Aorta (tissue), 5 donors: Measurements from ENCODE around the gene OMP. TPM values are rescaled to one million over a fixed set of nuclear protein-coding genes. Genes with fewer than 3 reads are reported as not detected.

Source experiments
- ATAC-seq: fragments of 200-7000 bp; cut with Tn5 transposase; one replicate; pipeline ENCODE4 v1.9.1; 2022; ENCODE audit warnings: moderate library complexity; ENCODE audit not compliant: low FRiP score
- DNase-seq, 2 donors: peaks; one replicate each; pipeline ENCODE4 v3.0.0-alpha.2; 2020
- H3K27ac ChIP-seq, 2 donors: one replicate each; pipeline ENCODE4 v1.5.1; 2013; ENCODE audit warnings: low read length in 2 of 2, mild to moderate bottlenecking in 2 of 2, moderate library complexity in 2 of 2, control low read depth in 1 of 2, inconsistent platforms in 1 of 2, low read depth in 1 of 2
- H3K27me3 ChIP-seq, 2 donors: one replicate each; pipeline ENCODE4 v1.6.1; 2013; ENCODE audit warnings: control low read depth in 1 of 2, low read length in 1 of 2, mild to moderate bottlenecking in 1 of 2, moderate library complexity in 1 of 2; ENCODE audit not compliant: insufficient read depth in 2 of 2, control insufficient read depth in 1 of 2
- H3K36me3 ChIP-seq, 2 donors: one replicate each; pipeline ENCODE4 v1.6.1; 2013; ENCODE audit warnings: control low read depth in 1 of 2, low read length in 1 of 2, mild to moderate bottlenecking in 1 of 2; ENCODE audit not compliant: insufficient read depth in 2 of 2, control insufficient read depth in 1 of 2
- H3K4me1 ChIP-seq, 2 donors: one replicate each; pipeline ENCODE4 v1.6.1; 2013; ENCODE audit warnings: low read length in 2 of 2, control low read depth in 1 of 2, mild to moderate bottlenecking in 1 of 2, moderate library complexity in 1 of 2; ENCODE audit not compliant: insufficient read depth in 2 of 2, control insufficient read depth in 1 of 2
- H3K4me3 ChIP-seq, 2 donors: one replicate each; pipeline ENCODE4 v1.5.1; 2013; ENCODE audit warnings: low read length in 2 of 2, control low read depth in 1 of 2, mild to moderate bottlenecking in 1 of 2
- H3K9me3 ChIP-seq: one replicate; pipeline ENCODE4 v1.6.1; 2013; ENCODE audit warnings: mild to moderate bottlenecking, low read length; ENCODE audit not compliant: control insufficient read depth
- WGBS, 2 donors: extraction: QIAGEN DNeasy Blood & Tissue Kit; methylation state at CpG; one replicate each; pipeline ENCODE4 v1.1.7; 2013; 5-methylcytosine and 5-hydroxymethylcytosine counted together
- intact Hi-C, 2 donors: fragments of 100-400 bp; cut with DNase I; formaldehyde crosslinking; loops; one replicate each; pipeline versions ENCODE4 v1.14.2 to v1.15.0; 2022
- polyA plus RNA-seq, 2 donors: library from polyadenylated mRNA; stranded (reverse); fragments of 200-250 nt; gene quantifications; one replicate each; pipeline ENCODE4 v1.2.3, GENCODE V29; 2013
- total RNA-seq, 2 donors: library from RNA; stranded (reverse); fragmentation: NEBNext Ultra II Directional; extraction: Animal tissue kit (Norgen Biotek cat#: 25700); gene quantifications; one replicate each; pipeline ENCODE4 v1.2.1, GENCODE V29; 2021
- donor health status: healthy with polysubstance abuse.
- donor health status: Bipolar disorder and iron deficiency.
- donor health status: DM: no; HTN: no; CAD: no.
- donor health status: DM: no; HTN: no; CAD: no.
- donor health status: DM: yes; HTN: yes; CAD: no.

Gene OMP
- total and polyA plus RNA-seq, 4 donors, result 2.1 TPM; not detected in 3

DNA sequence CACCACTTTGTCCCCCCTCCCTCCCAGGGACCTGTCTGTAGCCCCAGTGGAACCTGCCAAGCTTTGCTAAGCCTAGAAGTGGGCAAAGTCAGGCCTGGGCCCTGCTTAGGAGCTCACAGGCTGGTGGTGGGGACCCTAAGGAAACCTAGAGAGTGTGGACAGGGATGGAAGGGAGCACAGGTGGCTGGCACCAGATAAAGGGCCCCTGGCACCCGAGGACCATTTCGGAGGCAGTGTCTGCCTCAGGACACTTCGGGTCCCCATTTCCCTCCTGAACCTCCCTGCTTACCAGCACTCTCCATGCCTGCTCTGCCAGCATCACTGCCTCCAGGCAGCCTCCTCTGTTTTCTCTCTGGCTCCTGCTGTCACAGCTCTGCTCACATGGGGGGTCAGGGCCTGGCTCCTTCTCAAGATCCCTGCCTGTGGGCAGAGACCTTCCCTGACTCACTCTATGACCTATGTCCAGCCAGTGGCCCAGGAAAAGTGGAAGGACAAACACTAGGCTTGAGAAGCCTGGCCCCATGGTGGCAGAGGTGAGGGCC is 13.6 kb upstream of the OMP start:
- H3K36me3 ChIP-seq, result no peaks in the 10 kb centered on the region
- no peaks in the 10 kb centered on the region for H3K9me3 ChIP-seq
- DNase-seq, result peak; percentile 29 to 58
- no peak for ATAC-seq
- WGBS, 2 donors, result 83 to 93% methylated on average over 3 of the region's 3 CpGs
- no peak overlapping the region for H3K4me3 ChIP-seq
- no peaks in the 10 kb centered on the region for H3K27me3 ChIP-seq
- intact Hi-C loops, result no loop called here
- H3K4me1 ChIP-seq, result no peaks in the 10 kb centered on the region
- H3K27ac ChIP-seq, result no peak overlapping the region

DNA sequence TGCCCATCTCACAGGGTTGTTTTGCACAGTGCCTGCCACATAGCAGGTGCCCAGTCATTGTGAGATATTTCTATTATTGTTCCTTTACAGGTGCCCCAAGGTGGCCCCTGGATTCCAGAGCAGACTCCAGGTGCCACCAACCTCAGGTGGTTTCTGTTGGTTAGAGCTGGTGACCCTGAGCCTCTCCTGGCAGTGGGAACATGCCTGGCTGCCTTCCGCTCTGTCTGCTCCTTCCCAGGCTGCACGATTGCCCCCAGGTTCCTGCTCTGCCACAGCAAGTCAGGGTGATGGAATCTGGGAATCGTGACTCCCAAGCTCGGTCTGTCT is 12.6 kb upstream of the OMP start:
- no peak for ATAC-seq
- WGBS, 2 donors, result 82 to 84% methylated on average over 4 of the region's 4 CpGs
- intact Hi-C loops, result loop anchor here in 1 of 2 donors (2.0 kb wide), 1 partner anchor 41 kb away; no protein-coding TSS in a partner anchor

DNA sequence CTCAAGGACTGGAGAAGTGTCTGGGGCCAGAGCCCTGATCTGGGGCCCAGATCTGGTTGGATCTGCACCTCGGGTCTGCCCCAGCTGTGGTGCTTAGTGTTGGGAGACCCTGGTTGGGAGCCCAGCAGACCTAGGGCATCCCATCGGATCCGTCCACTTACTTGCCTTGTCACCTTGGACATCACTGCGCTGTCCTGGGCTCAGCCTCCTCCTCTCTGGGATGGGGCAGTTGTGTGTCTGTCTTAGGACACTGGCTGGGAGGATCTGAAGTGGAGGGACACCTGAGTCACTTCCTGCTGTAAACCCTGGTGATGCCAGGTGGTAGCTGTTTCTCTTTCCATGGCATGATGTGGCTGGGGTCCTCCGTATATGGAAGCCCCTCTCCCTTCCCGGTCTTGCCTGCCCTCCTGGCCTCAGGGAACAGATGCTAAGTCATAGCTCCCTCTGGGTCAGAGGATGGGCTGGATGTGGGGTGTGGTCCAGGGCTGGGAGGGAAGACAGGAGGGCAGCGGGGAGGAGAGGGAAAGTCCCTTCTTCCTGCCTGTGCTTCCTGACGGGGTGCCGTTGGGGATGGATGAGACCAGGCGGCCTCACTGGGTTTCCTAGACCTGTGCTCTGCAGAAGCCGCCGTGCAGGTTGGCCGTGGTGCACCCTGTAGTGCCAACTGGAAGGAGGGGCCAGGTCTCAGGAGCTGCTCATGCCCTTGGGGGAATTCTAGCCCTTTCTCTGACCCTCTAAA is 12.1 kb upstream of the OMP start:
- peak; percentile 41 to 66 for DNase-seq
- intact Hi-C loops, result loop anchor here (1.0 to 2.0 kb wide), 2 partner anchors 42 to 43 kb away; no protein-coding TSS in a partner anchor

More for the DNA sequence above, 12.6 kb upstream of the OMP start:
- H3K36me3 ChIP-seq, result no peaks in the 10 kb centered on the region
- no peaks in the 10 kb centered on the region for H3K27me3 ChIP-seq
- H3K4me3 ChIP-seq, result no peak overlapping the region
- no peaks in the 10 kb centered on the region for H3K9me3 ChIP-seq
- peak; percentile 39 to 54 for DNase-seq
- H3K4me1 ChIP-seq, result no peaks in the 10 kb centered on the region
- H3K27ac ChIP-seq, result no peak overlapping the region

DNA sequence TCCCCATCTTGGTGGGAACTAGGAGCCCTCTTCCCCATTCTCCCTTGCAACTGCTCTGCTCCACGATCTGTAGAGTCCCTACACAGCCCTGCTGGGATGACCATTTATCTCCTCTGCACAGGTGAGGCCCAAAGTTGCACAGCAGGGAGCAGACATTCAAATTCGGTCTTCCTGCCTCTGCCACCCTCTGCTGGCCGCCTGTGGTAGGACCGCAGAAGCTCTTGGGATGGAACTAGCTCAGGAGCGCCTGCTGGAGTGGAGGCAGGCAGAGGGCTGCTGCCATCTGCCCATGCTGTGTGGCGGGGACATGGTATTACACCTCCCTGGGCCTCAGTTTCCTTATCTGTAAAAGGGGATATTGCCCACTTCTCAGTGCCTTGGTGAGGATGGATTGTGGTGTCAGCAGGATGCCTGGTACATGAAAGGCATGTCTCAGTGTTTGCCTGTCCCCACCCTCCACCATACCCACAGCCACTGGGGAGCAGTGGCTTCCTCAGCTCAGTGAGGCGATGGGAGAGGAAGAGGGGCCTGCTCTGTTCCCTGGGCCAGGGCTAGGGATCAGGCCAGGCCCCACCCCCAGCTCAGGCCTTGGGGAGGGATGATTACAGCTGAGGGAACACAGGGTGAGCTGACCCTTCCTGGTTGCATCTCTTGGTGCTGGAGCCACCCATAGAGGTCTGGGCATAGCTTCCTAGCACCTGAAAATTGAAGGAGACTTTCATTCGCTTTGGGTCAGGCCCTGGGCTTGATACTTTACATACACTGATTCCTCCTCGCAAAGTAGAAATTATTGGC is 11.3 kb upstream of the OMP start:
- H3K9me3 ChIP-seq, result no peaks in the 10 kb centered on the region
- no peaks in the 10 kb centered on the region for H3K4me1 ChIP-seq
- H3K27ac ChIP-seq, result no peak overlapping the region
- WGBS, 2 donors, result 34 to 35% methylated on average over 9 of the region's 9 CpGs
- DNase-seq, result peak; percentile 82 to 94
- no peaks in the 10 kb centered on the region for H3K27me3 ChIP-seq
- H3K4me3 ChIP-seq, result no peak overlapping the region
- no peaks in the 10 kb centered on the region for H3K36me3 ChIP-seq
- ATAC-seq, result peak; percentile 80
- intact Hi-C loops, result loop anchor here (1.0 to 2.0 kb wide), 2 partner anchors 43 to 44 kb away; no protein-coding TSS in a partner anchor

More for the DNA sequence above, 12.1 kb upstream of the OMP start:
- H3K9me3 ChIP-seq, result no peaks in the 10 kb centered on the region
- no peaks in the 10 kb centered on the region for H3K36me3 ChIP-seq
- H3K4me1 ChIP-seq, result no peaks in the 10 kb centered on the region
- H3K4me3 ChIP-seq, result no peak overlapping the region
- no peaks in the 10 kb centered on the region for H3K27me3 ChIP-seq
- 74% methylated on average over 12 to 13 of the region's 13 CpGs for WGBS, 2 donors
- ATAC-seq, result no peak
- no peak overlapping the region for H3K27ac ChIP-seq

DNA sequence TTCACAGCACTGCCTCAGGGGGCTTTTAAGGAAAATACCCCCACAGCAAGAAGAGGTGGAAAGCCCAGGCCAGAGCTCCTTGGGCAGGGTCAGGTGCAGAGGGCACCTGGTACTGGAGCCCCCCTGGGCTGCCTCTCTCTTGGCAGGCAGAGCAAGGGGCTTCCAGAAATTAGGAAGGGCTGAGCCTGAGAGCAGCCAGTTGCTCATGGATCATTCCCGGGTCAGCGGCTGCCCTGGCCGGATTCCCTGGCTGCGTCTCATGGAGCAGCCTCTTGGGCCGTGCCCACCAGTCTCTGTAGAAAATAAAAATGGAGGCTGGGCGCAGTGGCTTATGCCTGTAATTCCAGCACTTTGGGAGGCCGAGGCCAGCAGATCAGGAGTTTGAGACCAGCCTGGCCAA is 10.3 kb upstream of the OMP start:
- H3K27ac ChIP-seq, result no peak overlapping the region
- ATAC-seq, result no peak

DNA sequence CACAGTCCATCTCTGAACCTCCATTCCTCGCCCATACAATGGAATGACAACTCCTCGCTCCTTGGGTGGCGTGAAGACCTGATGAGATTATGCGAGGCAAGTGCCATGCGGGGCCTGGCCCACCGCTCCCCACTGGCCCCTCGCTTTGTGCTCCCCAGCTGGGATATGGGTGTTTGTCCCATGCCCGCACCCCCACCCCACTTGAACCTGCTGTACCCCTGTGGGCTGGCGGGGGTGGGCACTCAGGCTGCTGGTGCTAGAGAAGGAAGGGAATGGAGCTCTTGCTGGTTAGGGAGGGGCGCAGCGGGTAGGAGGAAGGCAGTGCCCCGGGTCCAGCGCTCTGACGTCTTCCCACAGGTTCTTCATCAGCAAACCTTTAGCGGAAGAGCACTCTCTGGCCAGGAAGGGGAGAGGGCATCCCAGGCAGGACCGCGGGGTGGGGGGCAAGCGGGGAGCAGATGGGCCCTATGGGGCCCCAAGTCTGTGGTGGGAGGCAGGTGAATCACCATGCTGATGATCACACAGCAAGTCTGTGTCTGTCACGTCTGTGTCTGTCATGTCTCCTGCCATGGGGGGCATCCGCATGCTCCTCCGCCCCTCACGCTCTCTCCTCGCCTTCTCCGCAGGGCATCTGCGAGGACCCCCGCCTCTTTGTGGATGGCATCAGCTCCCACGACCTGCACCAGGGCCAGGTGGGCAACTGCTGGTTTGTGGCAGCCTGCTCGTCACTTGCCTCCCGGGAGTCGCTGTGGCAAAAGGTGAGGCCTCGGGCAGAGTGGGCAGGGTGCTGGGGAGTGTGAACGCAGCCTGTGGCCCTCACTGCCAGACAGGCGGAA is 9.4 kb upstream of the OMP start:
- no peak overlapping the region for H3K4me3 ChIP-seq
- no peak overlapping the region for H3K27ac ChIP-seq
- DNase-seq, result peak; percentile 38 to 73
- no peaks in the 10 kb centered on the region for H3K36me3 ChIP-seq
- no peaks in the 10 kb centered on the region for H3K4me1 ChIP-seq
- 89 to 92% methylated on average over 32 to 33 of the region's 33 CpGs for WGBS, 2 donors
- no peak for ATAC-seq
- no peaks in the 10 kb centered on the region for H3K9me3 ChIP-seq
- H3K27me3 ChIP-seq, result no peaks in the 10 kb centered on the region
- intact Hi-C loops, result no loop called here

More for the DNA sequence above, 10.3 kb upstream of the OMP start:
- no peaks in the 10 kb centered on the region for H3K9me3 ChIP-seq
- intact Hi-C loops, result no loop called here
- no peaks in the 10 kb centered on the region for H3K27me3 ChIP-seq
- H3K36me3 ChIP-seq, result no peaks in the 10 kb centered on the region
- WGBS, 2 donors, result 64 to 69% methylated on average over 7 of the region's 7 CpGs
- DNase-seq, result peak; percentile 43 to 74
- H3K4me1 ChIP-seq, result no peaks in the 10 kb centered on the region
- no peak overlapping the region for H3K4me3 ChIP-seq

DNA sequence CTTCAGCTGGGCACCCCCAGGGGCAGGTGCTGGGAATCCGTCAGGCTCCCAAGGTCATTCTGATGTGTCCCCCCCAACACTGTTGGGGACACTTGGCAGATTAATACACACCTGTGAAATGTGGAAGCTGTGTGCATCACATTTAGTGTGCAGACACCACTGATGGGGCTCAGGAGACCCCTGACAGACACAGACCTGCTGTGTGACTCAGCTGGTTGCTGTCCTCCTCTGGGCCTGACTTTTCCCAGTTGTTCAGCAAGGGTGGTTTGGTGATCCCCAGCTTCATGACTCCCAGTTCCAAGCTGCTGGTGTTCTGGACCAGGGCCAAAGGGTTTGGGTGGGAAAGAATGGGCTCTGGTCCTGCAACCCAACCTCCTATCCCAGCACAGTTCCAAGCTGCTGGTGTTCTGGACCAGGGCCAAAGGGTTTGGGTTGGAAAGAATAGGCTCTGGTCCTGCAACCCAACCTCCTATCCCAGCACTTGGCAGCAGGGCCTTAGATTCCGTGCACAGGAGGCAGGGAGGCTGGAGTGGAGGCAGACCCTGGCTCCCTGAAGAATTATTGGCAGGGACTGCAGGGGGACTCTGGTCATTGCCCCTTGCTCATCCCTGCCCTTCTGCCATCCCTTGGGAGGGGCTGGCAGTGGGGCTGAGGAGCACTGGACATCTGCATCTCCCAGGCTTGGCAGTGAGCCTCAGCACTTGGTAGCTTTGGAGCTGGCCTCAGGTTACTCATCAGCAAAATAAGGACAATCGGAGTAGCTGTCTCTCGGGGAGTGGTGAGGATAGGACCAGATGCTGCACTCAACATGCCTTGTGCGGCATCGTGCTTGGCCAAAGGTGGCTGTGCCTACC is 8.4 kb upstream of the OMP start:
- intact Hi-C loops, result no loop called here
- Histone ChIP-seq H3K9me3 (no peaks in the 10 kb centered on the region), H3K4me1 (no peaks in the 10 kb centered on the region), H3K36me3 (no peaks in the 10 kb centered on the region), H3K4me3 (no peak overlapping the region), H3K27ac (no peak overlapping the region), H3K27me3 (no peaks in the 10 kb centered on the region)
- DNase-seq (peak; percentile 35 to 53), ATAC-seq (no peak)
- WGBS, 2 donors, result 87 to 90% methylated on average over 6 of the region's 6 CpGs
